ENCODE results near the gene BMPER.

DNA sequence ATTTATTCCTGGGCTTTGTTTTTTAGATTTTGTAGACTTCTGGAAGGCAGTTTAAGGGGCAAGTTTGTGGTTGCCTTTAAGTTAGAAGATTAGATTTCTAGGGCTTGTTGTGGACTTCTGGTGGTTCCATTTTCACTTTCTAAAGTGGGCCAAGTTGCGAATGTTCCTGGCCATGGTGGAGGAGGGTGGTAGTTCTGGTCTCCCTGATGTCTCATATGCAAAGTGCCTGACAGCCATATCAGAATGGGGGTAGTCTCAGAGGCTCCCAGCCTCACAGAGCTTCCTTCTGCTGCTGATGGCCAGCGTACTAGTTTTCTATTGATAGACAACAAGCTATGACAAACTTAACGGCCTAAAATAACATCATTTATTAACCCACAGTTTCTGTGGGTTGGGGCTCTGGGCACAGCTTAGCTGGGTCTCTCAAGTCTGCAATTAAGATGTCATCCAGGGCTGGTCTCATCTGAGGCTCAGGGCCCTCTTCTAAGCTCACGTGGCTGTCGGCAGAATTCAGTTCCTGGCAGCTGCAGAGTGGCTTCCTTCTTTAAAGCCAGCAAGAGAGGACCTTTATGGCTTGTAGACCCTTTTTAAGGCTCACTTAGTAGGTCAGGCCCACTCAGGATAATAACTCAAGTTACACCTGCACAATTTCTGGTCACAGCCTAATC, 44.8 kb downstream of the BMPER start:
- TF ChIP-seq GLIS3 (CRISPR knock-in tag; IDR thresholded peaks at IDR 0.05) (no peak), CSDC2 (CRISPR knock-in tag; IDR thresholded peaks at IDR 0.05) (no peak), ISL1 (CRISPR knock-in tag; IDR thresholded peaks at IDR 0.05) (no peak), ZNF565 (CRISPR knock-in tag; conservative IDR thresholded peaks at IDR 0.05; ENCODE audit: low read depth) (no peak), ZC3H10 (CRISPR knock-in tag; IDR thresholded peaks at IDR 0.05) (no peak)
- TF ChIP-seq, protein P1, sequence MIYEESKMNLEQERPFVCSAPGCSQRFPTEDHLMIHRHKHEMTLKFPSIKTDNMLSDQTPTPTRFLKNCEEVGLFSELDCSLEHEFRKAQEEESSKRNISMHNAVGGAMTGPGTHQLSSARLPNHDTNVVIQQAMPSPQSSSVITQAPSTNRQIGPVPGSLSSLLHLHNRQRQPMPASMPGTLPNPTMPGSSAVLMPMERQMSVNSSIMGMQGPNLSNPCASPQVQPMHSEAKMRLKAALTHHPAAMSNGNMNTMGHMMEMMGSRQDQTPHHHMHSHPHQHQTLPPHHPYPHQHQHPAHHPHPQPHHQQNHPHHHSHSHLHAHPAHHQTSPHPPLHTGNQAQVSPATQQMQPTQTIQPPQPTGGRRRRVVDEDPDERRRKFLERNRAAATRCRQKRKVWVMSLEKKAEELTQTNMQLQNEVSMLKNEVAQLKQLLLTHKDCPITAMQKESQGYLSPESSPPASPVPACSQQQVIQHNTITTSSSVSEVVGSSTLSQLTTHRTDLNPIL (CRISPR knock-in tag; IDR thresholded peaks at IDR 0.05; ENCODE audit: low read depth): no peak
- TF ChIP-seq, protein P2, sequence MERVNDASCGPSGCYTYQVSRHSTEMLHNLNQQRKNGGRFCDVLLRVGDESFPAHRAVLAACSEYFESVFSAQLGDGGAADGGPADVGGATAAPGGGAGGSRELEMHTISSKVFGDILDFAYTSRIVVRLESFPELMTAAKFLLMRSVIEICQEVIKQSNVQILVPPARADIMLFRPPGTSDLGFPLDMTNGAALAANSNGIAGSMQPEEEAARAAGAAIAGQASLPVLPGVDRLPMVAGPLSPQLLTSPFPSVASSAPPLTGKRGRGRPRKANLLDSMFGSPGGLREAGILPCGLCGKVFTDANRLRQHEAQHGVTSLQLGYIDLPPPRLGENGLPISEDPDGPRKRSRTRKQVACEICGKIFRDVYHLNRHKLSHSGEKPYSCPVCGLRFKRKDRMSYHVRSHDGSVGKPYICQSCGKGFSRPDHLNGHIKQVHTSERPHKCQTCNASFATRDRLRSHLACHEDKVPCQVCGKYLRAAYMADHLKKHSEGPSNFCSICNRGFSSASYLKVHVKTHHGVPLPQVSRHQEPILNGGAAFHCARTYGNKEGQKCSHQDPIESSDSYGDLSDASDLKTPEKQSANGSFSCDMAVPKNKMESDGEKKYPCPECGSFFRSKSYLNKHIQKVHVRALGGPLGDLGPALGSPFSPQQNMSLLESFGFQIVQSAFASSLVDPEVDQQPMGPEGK (CRISPR knock-in tag; IDR thresholded peaks at IDR 0.05; ENCODE audit: borderline replicate concordance): no peak

Measured in SK-N-SH treated with all-trans-retinoic acid at 6 μM for 48 hours (cell line).